Amniotic stem cell (primary cell): Measurements from ENCODE around the gene TRIM43.
"Not testable (repeated sequence)": the region's sequence is repeated elsewhere in the genome, so short reads cannot be mapped to it uniquely, and the experiment has no call there.

Source experiments
- DNase-seq: peaks from one replicate; lab custom pipeline; 2025; lab: John Stamatoyannopoulos, UW

TRIM43 gene

DNA sequence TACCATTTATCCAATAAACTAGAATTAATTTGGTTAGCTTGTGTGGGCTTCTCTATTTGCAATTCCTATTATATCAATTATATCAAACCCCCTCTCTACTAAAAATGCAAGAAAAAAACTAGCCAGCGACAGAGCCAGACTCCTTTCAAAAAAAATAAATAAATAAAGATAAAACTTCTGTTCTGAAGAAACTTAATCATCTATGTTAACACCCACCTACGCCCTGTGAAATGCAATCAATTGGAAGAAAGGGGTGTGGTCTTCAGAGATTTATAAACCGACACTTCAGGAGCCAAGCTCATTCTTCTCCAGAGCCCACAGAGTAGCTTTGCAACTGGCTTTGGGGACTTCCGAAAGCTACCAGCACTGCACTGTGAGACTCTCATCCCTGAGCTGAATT is at the start of gene TRIM43:
TSS of gene TRIM43 (plus strand) at position 301 of the 400 bp plus-strand sequence. CDS start 2,023 bp downstream, outside the sequence.
- DNase-seq = not testable (repeated sequence)

DNA sequence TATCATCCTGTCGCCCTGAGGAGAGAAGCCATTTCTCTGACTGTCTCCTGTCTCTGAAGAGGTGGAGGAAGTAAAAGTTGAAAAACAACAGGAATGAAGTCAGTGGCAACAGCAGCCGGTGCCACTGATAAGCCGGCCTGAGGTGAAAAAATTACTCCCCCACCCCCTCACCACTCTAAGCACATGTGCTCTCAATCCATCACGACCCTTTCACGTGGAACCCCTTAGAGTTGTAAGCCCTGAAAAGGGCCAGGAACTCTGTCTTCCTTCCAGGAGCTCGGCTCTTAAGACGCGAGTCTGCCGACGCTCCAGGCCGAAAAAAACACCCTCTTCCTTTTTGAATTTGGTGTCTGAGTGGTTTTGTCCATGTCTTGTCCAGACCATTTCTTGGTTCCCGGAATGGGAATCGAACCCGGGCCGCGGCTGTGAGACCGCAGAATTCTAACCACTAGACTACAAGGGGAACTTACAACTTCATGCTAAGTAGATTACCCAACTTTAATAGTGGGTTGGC is 40.7 kb upstream of the TRIM43 start:
- DNase-seq = no peak

DNA sequence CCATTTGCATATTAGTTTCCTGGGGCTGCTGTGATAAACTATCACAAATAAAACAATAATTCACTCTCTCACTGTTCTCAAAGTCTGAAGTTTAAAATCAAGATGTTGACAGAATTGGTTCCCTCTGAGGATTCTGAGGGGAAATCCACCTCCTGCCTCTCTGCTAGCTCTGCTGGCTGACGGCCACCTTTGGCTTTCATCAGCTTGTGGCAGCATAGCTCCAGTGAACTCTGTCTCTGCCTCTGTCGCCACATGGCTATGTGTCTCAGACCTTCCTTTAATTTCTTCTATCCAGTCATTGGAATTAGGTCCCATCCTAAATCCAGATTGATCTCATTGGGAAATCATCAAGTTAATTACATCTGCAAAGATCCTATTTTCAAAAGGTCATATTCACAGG is 38.9 kb upstream of the TRIM43 start:
- no peak for DNase-seq

DNA sequence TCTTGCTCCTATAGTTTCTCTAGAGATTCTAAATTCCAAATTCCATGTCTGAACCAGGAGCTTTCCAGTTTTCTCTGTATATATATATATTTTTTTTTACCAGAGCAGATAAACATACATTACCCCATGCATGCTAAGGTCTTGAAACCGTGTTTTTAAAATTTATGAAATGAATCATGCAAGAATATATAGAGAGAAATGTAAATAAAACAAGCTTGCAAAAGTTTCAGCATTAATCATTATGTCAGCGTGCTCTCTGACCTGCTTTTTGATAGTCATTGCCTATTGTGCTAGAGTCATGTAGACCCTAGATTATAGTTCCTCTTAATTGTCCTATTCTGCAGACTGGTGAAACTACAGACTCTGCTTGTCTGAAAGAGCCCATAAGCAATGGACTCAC is 22.6 kb upstream of the TRIM43 start:
- no peak for DNase-seq

DNA sequence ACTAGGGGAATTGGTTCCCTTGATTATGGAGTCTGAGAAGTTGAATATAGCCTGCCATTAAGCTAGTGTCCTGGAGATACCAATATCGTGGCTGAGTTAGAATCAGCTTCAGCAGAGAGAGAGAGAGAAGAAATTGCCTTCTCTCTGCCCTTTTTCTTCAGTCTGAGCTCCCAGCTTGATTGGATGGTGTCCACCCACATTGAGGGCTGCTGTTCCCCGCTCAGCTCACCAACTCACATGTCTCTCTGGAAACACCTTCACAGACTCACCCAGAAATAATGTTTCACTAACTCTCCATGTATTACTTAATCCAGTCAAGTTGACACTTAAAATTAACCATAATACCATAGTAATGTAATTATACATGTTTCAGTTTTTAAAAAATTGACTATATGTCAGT is 17.9 kb upstream of the TRIM43 start:
- DNase-seq = no peak

DNA sequence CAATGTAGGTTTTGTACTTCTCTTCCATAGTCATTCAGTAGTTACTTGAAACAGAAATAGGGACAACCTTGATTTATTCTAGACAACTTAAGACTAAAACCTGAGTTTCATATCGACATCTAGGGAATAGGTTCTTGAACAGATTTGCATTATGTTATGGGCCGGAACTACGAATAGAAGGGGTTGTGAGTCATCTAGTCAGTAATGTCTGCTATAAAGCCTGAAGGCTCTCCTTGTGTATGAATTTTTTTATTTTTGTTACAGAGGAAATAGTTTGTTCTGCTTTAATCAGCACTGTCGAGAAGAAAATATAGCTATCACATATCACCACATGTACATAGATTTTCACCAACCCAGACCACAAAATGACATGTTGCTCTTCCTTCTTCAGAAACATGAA is 17.3 kb upstream of the TRIM43 start:
- DNase-seq = no peak

DNA sequence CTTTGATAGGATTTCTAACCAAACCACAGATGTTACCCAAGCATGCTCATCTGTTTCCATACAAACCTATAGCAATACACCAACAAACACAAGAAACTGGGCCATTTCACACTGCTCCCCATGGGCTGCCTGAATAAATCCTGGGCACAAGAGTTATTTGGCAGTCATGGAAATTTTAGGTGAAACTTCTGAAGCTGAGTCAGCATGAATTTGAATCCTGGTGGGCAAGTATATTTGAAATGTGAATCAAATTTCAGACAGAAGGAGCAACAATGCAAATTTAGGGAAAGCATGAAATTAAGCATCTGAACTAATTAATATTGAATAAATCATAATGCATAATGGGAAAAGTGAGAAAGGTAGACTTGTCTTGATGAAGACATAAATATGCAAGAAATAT is 15.9 kb upstream of the TRIM43 start:
- DNase-seq = no peak

DNA sequence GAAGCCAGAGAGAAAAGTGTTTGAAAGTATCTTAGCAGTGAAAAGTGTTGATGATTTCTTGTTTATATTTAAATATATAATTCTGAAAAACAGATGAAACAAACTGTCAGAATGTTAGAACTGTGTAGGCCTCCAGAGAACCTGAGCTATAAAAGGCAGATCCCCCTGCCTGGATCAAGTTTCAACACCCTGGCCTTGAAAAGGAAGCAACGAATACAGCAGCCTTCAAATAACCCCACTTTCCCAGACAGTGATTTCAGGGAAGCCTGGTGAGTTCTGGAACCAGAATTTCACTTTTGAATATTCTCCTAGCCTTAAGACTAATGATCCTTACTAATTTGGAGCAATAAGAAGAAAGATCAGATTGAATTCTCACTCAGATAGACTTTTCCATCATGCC is 13.3 kb upstream of the TRIM43 start:
- no peak for DNase-seq

DNA sequence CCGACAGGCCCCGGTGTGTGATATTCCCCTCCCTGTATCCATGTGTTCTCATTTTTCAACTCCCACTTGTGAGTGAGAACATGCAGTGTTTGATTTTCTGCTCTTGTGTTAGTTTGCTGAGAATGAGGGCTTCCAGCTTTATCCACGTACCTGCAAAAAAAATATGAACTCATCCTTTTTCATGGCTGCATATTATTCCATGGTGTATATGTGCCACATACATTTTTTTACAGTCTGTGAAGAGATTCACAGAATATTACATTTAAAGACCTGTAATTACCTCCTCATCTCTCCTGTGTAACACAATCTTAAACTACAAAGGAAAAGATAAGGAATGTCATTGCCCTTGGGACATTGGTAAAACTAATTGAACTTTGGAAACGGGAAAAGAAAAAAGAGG is 8.3 kb upstream of the TRIM43 start:
- not testable (repeated sequence) for DNase-seq

DNA sequence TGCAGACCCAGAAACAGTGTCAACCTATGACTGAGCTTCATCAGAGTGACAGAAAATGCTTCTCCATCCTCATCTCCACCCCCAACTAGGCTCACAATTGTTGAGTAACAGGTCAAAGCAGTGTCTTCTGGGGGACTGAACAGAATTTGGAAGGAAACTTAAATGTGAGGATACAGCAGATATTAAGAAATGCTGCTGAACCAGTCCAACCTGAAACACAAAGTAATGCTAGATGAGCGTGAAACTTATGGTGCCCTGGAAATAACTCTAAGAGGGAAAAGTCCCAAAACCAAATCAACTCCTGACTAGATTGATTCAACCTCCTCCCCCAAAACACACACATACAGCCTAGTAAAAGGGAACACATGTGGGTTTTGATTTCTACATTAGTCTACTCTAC is 7.5 kb upstream of the TRIM43 start:
- DNase-seq = not testable (repeated sequence)

DNA sequence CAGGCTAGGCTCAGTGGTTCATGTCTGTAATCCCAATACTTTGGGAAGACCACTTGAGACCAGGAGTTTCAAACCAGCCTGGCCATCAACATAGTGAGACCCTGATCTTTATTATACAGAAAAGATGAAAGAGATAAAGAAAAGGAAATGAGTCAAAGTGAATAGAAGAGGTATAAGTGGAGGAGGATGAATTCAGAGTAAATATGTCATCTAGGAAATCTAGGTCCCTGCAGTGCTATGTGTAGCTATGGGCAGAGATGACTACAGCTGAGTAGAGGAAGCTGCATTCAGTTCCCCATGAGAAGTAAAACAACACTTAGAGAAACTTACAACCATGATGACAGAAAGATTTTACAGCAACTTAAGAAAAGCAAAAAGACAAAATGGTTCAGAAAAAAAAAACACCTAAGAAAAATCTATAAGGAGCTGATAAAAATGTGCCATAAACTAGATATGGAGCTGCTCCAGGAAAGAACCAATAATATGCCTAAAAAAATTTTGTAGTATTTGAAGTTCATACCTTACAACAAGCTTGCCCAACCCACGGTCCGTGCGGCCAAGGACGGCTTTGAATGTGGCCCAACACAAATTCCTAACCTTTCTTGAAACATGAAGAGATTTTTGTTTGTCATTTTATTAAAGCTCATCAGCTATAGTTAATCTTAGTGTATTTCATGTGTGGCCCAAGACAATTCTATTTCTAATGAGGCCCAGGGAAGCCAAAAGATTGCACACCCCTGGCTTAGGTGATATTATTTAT is 1.8 kb upstream of the TRIM43 start:
- not testable (repeated sequence) for DNase-seq

DNA sequence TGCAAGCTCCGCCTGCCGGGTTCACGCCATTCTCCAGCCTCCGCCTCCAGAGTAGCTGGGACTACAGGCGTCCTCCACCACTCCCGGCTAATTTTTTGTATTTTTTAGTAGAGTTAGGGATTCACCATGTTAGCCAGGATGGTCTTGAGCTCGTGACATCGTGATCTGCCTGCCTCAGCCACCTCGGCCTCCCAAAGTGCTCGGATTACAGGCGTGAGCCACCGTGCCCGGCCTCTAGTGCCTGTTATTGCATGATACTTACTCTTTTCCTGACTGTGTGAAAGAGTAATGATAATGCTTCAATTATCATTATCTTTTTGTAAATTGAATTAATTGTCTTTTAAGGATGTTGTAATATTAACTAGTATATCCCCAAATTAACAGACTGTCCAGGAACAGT is 1.2 kb downstream of the TRIM43 start:
- DNase-seq = not testable (repeated sequence)

DNA sequence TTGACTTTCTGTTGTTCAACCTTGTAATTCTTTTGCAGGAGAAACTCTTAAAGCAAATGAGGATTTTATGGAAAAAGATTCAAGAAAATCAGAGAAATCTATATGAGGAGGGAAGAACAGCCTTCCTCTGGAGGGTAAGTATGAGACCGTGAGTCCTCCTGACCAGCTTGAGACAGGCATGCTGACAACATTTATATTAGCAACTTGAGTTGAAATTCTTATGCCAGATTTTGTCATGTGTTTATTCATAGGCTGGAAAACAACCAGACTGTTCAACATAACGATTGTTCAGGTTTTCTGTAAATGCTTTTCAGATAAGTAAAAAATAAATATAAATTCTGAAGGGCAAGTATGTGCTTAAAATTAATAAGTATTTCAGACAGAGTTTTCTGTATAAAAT is 3.2 kb downstream of the TRIM43 start:
- not testable (repeated sequence) for DNase-seq

DNA sequence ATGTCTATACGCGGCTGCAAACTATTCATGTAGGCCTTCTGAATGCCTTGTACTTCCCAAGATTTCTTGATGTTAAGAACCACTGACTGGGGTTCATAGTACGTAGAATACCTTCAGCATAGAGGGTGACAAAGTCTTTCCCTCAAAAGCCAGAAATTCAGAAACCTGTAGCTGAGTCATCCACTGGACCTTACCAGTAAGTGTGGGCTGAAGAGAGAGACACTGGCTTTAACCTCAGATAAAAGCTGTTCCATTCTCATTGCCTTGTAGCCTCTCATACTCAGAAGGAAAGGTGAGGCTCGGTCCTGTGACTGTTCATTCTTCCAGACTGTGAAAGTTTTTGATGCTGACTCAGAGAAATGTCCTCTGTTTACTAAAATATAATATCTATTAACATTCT is 9.5 kb downstream of the TRIM43 start:
- DNase-seq = not testable (repeated sequence)

DNA sequence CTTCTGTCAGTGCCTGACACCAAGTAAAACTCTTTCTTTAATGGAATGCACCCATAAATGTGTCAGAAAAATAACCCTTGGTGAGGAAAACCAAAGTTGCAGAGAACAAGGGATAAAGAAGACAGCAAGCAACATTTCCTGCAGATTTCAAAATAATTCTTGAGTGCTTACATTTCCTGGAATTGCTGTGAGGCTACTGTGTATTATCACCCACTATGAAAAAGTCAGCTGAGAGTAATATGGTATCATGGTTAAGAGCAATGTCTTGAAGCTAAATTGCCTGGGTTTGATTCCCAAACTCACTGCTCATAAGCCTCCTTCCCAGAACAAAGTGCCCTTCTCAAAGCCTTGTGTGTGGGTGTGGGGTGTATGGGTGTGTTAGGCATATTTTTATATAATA is 10.3 kb downstream of the TRIM43 start:
- DNase-seq = not testable (repeated sequence)

DNA sequence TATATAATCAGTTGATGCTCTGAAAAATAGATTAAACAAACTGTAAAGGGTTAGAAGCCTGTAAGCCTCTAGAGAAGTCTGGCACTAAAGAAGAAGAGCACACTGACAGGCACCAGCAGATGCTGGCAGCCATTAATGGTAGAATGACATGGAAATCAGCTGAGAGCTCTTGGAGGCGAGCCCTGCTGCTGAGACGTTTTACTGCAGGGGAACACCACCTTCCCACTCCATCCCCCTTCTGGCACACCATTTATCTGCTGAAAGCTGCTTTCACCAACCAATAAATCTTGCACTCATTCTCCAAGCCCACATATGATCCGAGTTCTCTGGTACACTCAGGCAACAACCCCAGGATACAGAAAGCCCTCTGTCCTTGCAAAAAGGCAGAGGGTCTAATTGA is 16.6 kb downstream of the TRIM43 start:
- not testable (repeated sequence) for DNase-seq

DNA sequence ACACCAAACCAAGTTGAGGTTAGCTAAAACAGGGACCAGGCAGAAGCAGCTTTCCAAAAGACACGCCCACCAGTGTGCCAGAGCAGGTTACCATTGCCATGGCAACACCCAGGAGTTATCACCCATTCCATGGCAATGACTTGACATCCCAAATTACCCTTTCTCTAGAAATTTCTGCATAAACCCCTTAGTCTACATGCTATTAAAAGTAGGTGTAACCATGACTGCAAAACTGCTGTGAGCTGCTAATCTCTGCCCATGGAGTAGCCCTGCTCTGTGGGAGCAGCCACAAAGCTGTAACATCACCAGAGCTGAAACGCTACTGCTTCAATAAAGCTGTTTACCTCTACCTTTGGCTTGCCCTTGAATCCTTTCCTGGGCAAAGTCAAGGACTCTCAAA is 18.0 kb downstream of the TRIM43 start:
- DNase-seq = not testable (repeated sequence)

DNA sequence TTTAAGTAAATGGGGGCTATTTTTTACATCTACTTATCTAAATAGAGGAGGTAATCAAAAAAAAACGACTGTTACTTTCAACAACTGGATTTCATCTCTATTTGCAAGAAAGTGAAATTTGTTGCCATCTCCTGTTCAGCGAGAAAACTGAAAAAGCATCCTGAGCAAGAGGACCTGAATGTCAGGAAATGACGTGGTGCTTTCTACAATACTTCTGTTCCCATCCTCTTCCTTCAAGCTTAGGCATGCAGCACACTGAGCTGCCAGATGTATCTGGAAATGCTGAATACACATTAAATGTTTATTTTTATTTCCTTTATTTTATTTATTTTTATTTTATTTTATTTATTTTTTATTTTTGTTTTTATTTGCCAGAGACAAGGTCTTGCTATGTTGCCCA is 21.2 kb downstream of the TRIM43 start:
- DNase-seq = not testable (repeated sequence)

DNA sequence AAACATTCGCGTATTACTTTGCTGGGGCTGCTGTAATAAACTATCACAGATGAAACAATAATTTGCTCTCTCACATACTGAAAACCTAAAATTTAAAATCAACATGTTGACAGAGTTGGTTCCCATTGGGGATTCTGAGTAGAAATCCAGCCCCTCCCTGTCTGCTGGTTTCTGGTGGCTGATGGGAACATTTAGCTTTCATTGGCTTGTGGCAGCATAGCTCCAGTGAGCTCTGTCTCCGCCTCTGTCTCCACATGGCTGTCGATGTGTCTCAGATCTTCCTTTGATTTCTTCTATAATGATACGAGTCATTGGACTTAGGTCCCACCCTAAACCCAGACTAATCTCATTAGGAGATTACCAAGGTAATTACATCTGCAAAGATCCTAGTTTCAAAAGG is 30.9 kb downstream of the TRIM43 start:
- not testable (repeated sequence) for DNase-seq

DNA sequence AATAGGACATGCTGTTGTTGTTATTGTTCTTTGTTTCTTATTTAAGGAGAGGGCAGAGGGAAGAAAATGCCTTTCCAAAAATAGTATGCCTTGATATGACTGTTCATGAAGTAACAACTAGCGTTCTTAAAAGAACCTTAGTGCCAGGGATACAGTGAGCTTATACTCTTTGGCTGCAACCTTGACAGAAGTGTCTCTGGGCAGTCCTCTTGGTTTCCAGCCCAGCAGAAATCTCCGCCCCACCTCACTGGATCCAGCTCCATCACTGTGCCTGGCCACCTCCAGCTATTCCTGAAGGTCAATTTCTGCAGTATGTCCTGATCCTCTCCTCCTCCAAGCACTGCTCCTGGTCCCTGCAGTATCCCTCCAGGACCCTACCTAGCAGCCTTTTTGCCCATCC is 39.2 kb downstream of the TRIM43 start:
- not testable (repeated sequence) for DNase-seq

DNA sequence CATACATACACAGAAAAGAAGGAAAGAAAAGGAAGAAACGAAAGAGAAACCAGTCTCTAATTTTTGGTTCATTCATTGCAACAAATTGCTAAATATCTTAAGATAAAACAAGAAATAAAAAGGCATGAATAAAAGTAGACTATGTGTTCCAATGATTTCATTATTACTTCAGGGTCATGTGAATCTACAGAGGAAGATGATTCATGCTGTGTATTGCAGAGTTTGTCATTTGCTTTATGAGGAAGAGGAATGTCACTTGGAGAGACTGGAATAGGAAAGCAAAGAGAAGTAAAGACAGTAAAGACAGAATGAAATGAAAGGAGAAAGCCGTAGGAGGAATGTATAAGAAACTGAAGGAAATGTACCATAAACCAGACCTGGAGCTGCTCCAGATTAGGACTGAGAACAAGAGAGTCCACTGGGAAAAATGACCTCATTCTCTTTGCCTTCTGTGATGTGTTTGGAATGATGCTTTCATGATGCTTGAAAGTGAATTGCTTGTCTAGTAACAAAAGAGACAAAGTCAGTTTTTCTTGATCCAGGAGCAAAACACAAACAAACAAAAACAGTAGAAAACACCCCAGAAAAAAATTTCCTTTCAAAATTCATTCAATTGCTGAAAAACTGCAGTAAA is 41.9 kb downstream of the TRIM43 start:
- DNase-seq = not testable (repeated sequence)

DNA sequence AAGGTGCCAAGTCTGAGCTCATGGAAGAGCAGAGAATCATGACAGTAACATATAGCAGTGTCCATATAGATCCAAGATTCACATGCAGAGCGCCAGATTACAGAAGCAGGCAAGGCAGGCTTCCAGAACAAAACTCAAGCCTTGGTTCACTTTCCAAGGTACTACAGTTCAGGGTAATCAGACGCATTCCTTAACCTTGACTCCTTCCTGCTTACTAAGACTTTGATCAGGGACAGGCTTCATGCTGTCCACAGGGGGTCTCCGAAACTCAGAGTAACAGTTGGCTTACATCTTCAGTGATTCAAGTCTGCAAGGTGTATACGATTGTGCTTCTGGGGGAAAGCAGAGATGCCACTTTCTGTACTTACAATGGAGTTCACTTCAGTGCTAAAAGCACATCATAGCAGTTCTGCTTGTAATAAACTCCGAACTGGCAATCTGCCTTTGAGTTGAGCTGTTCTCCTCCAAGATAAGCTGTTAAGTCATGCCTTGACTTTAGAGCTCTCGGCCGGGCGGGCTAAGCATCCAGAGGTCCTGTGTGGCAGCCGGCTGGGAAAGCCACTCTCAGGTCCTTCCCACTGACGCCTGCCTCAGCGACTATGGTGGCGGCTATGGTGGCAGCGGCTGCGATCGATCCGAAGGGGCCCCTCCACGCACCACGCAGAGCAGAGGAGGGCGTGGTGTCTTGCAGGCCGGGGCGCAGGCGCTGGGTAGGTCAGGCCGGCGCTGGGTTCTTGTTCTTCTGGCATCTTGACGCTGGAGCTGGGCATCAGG is 48.9 kb downstream of the TRIM43 start:
- not testable (repeated sequence) for DNase-seq

DNA sequence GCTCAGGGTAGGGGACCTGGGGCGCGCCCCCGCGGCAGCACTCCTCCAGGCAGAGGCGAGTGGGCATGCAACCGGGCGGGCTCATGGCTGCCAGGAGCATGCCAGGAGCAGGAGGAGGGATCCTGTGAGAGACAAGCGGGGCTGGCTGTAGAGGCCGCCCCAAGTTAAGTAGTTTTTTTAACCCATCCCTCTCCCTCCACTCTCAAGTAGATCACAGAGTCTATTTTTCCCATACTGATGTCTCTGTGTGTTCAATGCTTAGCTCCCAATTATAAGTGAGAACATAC is 49.4 kb downstream of the TRIM43 start:
- not testable (repeated sequence) for DNase-seq
